HG03457 (cell line): ENCODE measurements around the gene CEP350.
"Not testable (repeated sequence)": the region's sequence is repeated elsewhere in the genome, so short reads cannot be mapped to it uniquely, and the experiment has no call there.

Source experiments
- ATAC-seq: cut with Tn5 transposase; IDR thresholded peaks from one replicate; pipeline ENCODE4 v1.9.1; 2021; ENCODE audit warnings: moderate number of reproducible peaks; ENCODE audit not compliant: unreplicated experiment

CEP350 gene

GRCh38 chr1:180116964-180117763 is 162.6 kb downstream of the CEP350 start:
- ATAC-seq: no peak

DNA sequence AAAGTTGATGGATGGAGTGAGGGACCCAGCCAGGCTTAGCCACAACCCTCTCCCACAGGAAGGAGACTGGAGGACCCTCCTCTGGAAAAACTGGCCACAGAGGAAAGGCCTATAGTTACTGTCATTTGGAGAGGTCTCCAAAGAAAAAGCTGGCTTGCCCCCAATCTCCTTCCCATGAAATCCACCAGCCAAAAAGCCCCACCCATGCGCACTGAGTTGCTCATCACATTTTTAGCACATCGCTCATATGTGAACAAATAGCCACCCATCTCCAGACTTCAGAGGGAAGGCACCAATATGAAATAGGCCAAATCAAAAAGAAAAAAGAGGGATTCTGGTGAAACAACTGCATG is 163.1 kb downstream of the CEP350 start:
- no peak for ATAC-seq

DNA sequence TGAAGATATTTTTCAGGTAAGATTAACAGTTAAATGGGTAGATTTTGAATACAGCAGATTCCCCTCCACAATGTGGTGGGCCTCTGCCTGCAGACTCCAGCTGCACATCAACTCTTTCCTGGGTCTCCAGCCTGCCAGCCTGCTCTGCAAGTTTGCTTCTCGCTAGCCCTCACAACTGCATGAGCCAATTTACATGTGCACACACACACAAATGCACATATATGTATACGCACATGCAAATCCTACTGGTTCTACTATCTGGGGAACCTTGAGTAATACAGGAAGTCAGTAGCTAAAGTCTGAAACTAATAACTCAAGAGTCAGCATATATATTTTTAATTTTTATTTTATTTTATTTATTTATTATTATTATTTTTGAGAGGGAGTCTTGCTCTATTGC is 165.2 kb downstream of the CEP350 start:
- no peak for ATAC-seq

GRCh38 chr1:180123463-180123936 is 168.9 kb downstream of the CEP350 start:
- no peak for ATAC-seq

GRCh38 chr1:180130651-180131050 is 176.0 kb downstream of the CEP350 start:
- no peak for ATAC-seq

GRCh38 chr1:180131510-180131909 is 176.9 kb downstream of the CEP350 start:
- ATAC-seq: no peak

DNA sequence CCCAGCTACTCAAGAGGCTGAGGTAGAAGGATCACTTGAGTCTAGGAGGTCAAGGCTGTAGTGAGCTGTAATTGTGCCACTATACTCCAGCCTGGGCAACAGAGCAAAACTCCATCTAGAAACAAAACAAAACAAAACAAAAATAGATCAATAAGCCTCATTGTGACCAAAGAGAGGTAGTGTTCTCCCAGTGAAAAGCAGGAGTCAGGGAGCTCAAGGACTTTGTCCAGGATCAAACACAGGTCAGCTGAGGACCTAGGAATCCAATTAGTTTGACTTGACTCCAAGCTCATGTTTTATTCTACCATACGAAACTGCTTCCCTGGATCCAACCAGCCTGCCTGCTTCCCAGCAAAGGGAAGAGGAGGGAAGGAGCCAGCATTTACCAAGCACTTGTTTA is 178.6 kb downstream of the CEP350 start:
- no peak for ATAC-seq

- ATAC-seq: not testable (repeated sequence)
Observed at GRCh38 chr1:180133688-180134087, 179.1 kb downstream of the CEP350 start.

DNA sequence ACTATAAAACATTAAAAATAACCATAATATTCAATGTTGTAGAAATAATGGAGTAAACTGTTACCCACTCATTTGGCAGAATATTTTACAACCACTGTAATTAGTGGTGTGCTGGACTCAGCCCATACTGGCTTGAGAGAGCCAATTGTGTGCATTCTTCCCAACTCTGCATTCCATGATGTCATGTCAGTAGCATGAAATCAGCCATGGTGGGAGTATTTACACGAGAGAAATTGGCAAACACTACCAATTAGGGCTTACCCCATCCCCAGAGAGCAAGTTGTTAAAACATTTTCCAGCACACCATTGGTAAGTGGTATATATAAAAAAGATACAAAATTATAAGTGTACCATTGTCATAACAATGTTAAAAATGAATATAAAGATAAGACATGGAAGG is 180.9 kb downstream of the CEP350 start:
- ATAC-seq: no peak

GRCh38 chr1:180136331-180136967 is 181.8 kb downstream of the CEP350 start:
- no peak for ATAC-seq

DNA sequence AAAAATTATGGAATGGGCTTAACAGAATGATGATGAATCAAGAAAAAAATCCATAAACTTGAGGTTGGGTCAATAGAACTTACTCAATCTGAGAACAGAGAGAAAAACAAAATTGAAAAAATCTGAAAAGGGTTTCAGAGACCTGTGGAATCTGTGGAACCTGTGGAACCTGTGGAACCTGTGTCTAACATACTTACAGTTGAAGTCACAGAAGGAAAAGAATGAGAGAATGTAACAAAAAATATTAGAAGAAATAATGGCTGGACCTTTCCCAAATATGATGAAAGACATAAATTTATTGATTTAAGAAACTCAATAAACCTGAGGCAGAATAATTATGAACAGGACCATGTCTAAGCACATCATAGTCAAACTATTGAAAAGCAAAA is 182.4 kb downstream of the CEP350 start:
- no peak for ATAC-seq

DNA sequence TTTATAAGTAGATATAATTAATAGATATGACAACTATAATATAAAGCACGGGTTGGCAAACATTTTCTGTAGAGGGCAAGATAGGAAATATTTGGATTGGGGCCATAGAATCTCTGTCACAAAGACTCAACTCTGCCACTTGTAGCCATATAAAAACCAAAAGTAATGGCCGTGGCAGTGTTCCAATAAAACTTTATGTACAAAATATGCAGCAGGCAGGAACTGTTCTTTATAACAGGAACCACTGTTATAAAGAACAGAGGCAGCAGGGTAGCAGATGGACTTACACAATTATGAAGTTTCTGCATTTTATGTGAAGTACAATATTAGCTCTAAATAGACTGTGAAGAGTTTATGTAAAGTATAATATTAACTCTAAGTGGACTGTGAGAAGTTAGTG is 183.2 kb downstream of the CEP350 start:
- no peak for ATAC-seq

- ATAC-seq: no peak
Observed at GRCh38 chr1:180141381-180141934, 186.8 kb downstream of the CEP350 start.

DNA sequence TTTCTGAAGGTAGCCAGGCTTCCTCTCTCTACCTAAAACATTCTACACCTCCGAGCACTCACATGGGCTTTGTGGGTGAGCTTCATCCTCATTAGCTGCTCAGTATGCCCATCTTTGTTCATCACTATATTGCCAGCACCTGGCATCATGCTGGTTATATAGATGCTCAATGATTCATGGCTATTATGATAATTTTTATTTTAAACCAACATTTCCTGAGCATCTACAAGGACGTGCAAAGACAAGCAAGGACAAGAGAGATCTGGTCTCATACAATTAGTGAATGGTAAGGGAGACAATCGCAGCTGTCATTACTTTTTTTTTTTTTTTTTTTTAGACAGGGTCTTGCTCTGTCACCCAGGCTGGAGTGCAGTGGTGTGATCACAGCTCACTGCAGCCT is 188.7 kb downstream of the CEP350 start:
- ATAC-seq: no peak

DNA sequence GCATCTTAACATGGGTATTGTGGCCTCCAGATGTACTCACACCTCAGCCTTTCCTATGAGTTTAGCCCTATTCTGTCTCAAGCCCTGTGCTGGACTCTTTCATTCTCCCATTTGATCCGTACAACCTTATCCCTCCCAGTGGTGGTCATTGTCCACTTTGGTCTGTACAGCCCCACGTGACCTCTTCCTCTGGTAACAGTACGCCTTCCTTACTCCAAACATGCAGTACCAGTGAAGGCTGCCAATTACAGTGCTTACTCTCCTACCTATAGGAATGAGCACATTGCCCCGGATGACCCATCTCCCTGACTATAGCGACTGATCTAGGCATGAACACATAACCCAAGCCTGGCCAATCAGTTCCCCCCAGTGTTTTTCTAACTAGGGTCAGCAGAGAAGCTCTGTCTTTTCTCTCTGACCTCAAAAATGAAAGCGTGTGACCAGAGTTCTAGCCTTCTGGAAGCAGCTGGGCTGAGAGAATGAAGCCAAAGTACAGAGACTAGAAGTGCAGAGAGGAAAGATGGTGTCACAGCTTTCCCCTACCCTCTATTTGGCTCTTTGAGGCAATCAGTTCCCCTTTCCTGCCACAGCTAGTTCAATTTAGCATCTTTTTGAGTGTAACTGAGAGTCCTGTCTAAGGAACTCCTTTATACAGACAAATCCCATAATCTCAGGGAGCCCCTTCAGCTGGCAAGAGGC is 190.2 kb downstream of the CEP350 start:
- ATAC-seq: no peak

GRCh38 chr1:180145446-180145845 is 190.8 kb downstream of the CEP350 start:
- ATAC-seq: no peak

GRCh38 chr1:180150982-180151381 is 196.4 kb downstream of the CEP350 start:
- ATAC-seq: no peak

DNA sequence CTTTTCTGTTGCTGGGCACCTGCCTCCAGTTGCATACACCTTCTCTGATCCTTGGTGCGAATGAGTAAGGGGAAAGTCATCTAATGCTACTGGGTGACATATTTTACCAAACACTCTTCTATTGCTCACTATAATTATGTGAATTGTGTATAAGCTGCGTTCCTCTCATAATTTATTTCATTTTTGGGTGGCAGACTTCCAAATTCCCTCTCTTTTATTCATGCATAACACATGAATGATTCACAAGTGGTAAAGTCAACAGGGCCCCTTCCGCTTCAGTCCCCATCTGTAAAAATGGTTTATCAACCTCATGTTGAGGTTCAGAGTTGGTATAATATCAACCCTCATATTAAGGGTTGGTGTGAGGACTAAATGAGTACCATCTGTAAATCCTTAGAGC is 196.9 kb downstream of the CEP350 start:
- ATAC-seq: no peak

DNA sequence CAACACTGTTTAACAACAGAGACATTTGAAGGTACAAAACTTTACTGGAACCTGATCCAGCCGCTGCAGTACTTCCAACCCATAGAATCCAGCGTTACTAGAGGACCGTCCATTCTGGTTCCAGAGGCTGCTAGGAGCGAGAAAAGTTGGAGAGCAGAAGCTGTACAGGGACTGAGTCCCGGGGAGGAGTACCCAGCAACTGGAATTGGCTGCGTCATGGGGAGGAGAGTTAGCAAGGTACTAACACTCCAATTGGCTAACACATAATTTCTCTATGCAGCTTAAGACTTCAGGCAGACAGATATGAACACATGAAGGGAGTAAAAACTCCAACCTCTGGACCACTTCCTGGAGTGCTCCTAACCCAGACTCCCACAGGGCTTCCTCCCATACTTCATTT is 198.0 kb downstream of the CEP350 start:
- no peak for ATAC-seq

DNA sequence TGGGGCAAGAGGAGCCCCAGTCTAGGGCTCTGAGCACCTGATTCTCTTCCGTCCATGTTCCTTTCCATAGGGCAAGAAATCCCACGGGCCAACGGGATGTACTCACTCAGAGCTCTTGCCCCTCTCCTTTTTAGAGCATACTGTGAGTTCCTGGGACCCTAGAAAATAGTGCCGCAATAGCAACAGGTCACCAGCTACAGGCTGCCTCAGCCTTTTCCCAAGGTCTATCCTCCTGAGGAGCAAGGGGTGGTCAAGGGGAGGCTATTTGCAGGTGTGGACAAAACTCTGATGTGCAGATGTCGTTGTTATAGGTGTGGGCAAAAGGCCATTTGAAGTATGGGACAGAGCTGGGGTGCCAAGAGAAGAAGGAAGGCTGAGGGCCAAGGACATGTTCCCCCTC is 198.4 kb downstream of the CEP350 start:
- no peak for ATAC-seq

DNA sequence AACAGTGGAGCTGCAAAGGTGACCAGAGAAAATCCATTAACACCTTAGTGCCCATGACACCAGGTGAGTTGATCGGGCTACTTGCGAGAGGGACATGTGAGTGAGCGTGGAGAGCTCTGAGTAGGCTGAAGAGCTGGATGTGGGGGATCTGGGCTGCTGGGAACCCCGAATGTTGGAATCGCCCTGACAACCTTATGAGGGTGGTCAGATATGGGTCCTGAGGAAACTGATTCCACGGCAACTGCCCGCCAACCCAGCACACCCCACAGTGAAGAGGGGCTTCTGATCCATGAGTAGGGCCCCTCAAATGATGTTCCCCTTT is 199.4 kb downstream of the CEP350 start:
- no peak for ATAC-seq
